Measurements from ENCODE around the gene NFIX.

The NFIX gene

DNA sequence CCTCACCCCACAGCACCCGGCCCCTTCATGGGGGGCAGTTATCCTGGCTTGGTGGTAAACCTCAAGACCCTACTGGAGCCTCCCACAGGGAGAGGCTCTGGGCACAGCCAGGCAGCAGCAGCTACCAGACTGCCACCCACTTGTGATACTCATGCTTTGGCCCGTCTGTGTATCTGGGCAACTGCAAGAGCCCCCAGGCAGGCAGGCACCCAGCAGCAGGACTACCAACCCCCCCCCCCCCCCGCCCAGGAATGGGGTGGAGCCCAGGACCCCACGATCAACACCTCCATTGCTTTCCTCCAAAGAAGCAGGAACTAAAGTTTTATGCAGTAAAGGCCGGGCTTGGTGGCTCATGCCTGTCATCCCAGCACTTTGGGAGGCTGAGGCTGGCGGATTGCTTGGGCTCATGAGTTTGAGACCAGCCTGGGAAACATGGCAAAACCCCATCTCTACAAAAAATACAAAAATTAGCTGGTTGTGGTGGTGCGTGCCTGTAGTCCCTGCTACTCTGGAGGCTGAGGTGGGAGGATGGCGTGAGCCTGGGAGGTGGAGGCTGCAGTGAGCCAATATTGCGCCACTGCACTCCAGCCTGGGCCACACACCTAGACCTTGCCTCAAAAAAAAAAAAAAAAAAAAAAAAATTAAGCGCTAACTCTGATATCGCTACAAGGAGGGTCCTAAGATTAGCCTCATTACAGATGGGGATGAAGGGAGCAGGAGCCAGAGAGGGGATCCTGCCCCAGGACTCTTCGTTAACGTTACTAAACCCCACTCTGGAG, 108.5 kb downstream of the NFIX start:
- DNase-seq (ENCODE audit: low read depth): no peak

DNA sequence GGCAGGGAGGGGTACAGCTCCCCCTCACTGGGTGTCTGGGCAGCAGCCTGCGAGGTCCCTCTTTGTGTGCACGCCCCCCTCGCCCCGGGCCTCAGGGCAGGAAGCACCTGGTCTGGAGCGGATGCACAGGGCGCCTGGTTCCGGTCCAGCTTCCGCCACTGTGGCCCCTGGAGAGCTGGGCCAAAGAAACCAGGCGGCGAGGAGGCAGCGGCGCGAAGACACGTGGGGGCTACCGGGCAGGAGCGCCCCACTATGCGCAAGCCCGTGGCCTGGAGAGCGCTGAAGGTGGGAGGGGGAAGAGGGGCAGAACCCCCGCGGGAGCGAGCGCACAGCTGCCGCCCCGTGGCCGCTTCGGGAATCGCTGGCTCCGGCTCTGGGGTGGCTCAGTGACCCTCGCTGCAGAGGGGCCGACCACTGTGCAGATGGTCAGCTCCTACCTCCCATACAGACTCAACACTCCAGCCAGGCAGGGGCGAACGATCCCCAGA, 109.1 kb downstream of the NFIX start:
- DNase-seq (ENCODE audit: low read depth): peak; percentile 55

DNA sequence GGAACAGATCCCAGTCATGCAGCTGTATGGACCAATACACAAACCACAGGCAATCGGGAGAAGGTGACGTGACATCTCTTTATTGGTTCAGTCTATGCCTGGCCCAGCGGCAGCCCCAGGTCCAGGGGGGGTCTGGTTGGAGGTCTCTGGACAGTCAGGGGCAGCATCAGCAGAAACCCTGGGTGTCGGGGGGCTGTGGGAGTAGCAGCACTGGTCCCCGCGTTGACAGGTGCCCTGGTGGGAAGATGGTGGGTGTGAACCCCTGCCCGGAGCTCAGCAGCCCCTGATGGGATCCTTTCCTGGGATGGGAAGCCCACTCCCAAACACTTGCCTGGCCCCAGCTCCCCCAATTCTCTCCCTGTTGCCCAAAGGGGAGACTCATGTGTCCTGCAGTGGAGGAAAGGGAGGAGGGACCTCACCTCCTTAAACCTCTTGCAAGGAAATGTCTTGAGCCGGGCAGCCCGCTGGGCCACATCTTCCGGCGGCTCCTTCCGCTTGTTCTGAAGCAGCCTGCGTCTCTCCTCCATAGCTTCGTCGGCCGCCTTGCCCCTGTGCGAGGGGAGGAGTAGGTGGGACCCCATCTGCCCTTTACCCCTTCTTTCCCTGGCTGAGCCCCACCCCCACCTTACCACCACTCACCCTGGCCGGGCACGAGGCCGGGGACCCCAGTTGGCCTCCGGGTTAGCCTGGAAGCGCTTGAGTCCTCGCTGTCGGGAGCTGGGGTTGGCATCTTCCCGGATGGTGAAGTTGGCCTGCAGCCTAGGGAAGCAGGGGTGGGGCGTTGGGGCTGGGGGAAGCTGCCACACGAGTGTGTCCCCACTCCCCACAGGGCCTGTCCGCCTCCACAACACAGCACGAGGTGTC, 109.8 kb downstream of the NFIX start:
- DNase-seq (ENCODE audit: low read depth): no peak

DNA sequence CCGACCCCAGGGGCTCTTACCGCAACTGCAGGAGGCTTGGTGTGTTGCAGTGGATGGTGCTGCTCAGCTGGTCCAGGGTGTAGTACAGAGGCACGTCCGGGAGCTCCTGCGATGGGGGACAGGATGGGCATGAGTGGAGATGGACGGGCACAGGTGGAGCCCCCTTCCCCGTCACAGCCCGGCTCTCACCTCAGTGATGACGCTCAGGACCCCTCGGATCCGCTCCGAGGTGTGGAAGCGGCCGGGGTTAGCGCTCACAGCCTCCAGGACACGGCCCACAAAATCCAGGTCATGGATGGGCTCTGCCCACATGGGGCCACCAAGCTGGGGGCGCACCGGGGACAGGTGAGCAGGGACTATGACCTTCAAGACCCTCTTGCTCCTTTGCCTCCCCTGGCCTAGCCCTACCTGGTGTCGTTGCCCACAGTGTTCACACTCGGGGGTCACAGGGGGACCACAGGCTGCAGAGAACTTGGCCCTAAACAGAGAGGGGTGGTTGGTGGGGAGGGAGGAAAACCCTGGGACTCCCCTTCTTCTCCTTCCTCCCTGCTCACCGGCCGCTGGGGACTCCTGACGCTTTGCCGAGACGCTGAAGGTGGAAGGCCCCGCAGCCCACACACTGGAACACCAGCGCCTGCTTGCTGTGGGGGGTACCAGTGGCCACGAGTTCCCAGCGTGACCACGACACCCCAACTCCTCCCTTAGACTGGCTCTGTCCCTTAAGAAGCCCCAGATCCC, 114.3 kb downstream of the NFIX start:
- no peak for DNase-seq (ENCODE audit: low read depth)

DNA sequence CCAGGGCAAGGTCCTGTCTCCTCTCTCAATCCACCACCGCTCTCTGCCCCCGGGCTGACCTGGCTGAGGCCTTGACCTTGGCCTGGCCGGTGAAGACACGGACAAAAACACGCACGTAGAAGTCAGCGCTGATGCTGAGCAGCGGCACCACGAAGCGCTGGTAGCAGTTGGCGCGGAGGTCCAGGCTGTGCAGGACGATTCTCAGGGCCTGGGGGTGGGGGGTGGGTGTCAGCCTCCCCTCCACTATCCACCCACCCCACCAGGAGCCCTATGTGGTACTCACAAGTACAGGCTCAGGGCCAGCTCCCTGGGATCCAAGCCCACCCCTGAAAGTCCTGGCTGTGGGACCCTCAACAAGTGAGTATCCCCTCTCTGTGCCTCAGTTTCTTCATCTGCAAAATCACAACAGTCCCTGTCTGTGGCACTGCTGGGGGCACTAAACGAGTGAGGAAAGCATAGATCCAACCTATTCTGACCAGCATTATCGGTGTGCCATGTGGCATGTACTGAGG, 114.9 kb downstream of the NFIX start:
- no peak for DNase-seq (ENCODE audit: low read depth)

DNA sequence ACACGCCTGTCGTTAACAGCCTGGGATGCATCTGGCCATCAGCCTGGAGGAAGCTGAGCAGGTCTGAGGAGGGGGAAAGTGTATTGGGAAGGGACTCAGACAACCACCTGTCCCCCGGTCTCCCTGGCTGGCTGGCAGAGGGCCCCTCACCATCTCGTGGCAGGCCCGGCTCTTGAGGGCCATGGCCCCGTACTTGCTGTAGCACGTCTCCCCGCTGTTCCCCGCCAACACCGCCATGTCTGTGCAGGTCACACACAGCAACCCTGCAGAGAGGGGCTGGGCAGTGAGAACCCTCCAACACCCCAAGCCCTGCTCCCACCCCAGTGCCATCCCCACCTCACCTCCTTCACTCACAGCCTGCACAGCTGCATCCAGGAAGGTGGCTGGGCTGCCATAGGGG, 117.3 kb downstream of the NFIX start:
- DNase-seq (ENCODE audit: low read depth): no peak

DNA sequence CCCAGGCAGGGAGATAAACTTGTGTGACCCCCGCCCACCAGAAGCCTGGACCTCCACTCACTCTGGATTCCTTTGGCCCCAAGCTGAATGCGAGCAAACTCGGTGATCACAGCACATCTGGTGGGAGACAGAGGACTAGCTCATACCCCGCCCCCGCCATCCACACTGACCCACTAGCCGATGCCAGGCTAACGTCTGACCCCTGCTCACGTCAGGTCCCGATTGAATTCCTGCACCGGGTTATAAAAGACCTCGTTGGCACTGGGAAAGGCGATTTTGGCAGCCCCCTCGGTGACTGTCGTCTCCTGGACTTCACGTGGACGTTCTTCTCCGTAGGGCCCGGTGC, 120.6 kb downstream of the NFIX start:
- DNase-seq (ENCODE audit: low read depth): no peak

DNA sequence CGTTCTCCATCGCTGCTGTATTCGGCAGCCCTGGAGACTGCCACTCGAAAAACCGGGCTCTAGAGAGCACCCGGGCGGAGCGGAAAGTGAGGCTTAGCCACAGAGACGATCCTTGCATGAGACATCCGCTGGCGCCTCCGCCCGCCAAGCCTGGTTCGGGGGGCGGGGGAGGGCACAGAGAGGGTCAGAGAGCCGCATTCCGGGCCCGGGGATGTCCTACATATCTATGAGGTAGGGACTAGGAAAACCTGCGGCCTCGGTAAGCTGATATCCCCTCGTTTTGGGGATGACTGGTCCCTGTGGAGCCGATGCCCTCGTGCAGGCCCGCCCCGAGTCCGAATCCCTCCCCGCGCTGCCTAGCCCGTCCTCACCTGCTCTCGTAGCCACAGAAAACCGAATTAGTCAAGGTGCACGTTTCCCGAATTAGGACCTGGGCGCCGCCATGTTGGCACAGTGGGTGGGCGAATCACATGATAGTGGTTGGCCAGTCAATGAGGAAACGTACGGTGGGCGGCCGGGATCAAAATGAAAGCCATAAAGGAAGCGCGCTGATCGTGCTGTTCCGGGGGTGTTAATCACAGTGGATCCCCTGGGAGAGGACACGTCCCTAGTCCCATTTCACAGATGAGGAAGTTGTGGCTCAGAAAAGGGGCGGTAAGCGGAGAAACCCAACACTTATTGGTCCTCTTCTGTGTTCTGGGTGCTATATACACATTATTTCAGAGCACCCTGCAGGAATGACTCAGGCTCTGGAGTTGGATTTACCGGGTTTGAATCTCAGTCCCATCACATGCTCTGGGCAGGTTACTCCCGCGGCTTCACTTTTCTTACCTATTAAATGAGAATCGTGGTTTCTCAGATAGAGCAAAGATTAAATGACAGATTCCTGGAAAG, 121.3 kb downstream of the NFIX start, which contains the start of gene TRMT1:
TSS of gene TRMT1 (minus strand) at position 459 of the 894 bp plus-strand sequence. CDS start at position 118, 341 bp downstream.
- peak; percentile 72 for DNase-seq (ENCODE audit: low read depth)

DNA sequence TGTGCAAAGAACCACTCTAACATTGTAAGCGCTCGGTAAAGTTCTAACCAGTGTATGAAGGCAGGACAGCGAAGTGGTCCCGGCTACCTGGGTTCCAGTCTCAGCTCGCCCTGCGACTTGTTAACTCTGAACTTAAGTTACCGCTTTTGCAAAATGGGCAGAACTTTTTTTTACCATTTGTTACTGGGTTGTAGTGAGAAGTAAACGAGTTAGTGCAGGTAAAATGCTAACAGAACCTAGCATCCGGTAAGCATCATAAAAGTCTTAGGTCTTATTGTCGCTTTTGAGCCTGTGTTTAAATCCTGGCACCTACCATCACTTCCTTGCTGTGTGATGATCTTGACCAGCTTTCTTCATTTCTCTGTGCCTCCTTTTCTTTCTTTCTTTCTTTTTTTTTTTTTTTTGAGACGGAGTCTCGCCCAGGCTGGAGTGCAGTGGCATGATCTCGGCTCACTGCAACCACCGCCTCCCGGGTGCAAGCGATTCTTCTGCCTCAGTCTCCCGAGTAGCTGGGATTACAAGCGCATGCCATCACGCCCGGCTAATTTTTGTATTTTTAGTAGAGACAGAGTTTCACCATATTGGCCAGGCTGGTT, 122.0 kb downstream of the NFIX start:
- no peak for DNase-seq (ENCODE audit: low read depth)

DNA sequence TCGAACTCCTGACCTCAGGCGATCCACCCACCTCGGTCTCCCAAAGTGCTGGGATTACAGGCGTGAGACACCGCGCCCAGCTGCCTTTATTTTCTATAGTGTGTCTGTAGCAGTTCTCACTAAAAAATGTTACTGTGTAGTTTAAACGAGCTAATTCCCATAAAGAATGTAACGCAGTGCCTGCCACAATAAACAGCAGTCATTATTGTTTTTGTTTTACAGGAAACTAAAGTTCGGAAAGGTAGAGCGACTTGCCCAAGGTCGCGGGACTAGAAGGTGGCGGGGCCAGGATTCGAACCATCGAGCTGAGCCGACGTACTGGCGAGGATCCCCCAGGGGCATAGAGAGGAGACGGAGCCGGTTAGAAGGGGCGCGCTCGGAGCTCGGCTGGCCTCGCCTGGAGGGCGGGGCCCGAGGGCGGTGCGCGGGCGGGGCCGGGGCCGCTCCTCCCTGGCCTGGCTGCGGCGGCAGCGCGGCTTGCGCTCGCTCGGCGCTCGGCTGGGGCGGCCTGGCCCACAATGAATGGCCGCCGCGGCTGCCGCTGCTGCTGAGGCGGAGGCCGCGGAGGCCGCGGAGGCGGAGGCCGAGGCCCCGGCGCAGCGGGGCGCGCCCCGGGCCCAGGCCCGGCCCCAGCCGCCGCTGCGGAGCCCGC, 122.6 kb downstream of the NFIX start, which contains the start of gene NACC1:
TSS of gene NACC1 (plus strand) at position 493 of the 652 bp plus-strand sequence. CDS start 16,944 bp downstream, outside the sequence.
- peak; percentile 85 for DNase-seq (ENCODE audit: low read depth)

DNA sequence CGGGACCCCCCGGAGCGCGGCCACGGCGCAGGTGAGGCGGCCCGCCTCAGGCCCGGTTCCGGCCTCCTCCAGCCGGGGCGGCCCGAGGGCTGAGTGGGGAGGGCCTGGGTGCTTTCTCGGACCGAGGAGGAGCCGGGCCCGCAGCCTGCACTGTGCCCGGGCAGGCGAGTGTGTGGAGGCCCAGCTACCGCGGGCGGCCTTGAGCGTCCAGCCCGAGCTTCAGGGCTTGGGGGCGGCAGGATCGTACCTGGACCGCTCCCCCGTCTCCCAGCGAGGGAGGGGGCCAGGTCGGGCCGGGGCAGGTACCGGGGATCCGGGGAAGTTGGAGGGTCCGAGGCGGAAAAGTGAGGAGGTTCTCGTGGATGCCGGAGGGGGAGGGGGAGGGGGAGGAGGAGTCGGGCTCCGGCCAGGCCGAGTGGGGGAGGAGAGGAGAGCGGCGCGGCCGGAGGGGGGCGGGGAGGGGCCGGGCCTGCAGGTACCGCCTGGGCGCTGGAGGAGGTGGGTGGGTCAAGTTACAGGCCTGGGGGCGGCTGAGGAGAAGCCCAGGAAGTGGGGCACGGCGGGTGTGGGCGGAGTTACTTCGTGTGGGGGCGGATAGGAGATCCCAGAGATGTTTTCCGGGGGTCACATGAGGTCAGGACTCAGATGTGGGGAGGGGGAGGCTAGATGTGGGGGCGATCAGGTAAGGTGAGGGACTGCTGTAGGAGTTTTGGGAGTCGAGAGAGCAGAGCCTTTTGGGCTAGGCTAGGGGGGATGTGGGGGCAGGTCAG, 123.3 kb downstream of the NFIX start:
- no peak for DNase-seq (ENCODE audit: low read depth)

DNA sequence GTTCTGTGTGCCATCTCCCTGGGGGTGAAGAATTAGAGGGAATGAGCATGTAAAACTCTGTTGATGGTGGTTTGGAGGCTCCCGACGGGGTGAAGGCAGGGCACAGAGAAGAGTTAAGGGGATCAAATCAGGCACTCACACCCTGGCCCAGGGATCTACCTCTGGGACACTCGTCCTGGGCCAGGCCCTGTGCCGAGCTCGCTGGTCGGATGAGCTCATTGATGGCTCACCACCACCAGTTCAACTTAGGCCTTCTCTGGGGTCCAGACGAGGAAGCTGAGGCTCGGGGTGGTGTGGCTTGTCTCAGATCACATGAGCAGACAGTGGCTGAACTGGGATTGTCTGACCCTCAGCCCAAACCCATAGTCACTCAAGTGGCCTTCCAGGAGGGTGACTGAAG, 124.4 kb downstream of the NFIX start:
- no peak for DNase-seq (ENCODE audit: low read depth)

DNA sequence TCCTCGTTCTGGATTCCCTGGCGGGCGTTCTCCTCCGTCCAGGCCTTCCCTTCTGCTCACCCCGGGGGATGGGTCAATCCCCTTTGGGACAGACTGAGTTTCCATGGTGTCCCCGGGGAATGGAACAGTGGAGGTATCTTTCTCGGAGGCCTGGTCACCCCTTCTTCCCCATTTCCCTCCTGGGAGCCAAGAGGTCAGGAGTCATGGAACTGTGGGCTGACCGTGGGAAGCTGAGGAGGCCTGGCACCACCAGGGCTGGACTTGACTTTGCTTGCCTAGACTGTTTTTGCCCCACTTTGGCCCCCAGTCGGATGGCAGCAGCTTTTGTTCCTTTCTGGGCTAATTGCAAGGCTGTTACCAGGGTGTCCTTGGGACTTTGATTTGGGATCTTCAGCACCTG, 124.8 kb downstream of the NFIX start:
- DNase-seq (ENCODE audit: low read depth): no peak

DNA sequence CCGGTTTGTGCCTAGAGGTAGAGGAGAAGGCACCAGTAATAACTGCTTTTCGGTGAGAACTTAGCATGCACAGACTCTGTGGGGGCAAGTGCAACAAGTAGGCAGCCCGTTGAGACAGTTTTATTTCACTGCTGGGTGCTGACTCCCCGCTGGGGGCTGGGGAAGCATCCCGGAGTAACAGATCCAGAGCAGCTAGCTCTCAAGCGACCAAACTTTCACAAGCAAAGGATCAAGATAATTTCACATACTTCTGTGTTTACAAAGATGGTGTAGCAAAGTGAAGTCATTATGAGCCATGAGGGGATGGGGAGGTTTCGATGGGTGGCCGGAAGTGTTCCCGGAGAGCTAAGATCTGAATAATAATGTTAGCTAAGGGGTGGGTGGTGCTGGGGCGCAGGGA, 125.5 kb downstream of the NFIX start:
- no peak for DNase-seq (ENCODE audit: low read depth)

DNA sequence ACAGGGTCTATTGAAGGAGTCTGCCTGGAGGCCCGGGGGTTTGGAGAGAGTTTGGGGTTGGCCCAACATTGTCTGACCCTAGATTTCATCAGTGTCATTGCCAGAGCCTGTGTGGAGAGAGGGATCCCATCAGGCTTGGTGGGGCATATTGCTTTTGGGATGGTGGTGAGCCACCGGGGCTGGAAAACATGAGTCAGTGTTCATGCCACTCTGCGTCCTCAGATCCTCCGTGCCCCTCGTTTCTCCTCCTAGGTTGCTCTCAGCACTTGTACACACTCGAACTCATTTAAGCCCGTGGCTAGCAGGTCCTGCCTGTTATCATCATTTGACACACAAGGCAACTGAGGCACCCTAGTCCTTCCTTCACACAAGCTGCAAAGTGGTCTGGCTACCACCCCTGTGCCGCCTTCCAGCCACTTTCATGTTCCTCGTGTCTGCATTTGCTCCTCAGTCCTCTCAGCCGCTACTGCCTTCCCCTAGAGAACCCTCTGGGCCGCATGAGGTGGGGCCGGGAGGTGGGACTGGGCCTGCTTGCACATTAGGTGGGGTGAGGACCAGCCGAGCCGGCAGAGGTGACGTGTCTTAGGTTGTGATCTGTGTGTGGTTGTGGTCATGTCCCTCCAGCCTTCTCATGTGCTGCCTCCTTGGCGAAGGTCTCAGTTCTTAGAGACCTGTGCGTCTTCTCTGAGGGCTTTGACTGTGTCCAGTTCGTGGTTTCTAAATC, 126.4 kb downstream of the NFIX start:
- no peak for DNase-seq (ENCODE audit: low read depth)

DNA sequence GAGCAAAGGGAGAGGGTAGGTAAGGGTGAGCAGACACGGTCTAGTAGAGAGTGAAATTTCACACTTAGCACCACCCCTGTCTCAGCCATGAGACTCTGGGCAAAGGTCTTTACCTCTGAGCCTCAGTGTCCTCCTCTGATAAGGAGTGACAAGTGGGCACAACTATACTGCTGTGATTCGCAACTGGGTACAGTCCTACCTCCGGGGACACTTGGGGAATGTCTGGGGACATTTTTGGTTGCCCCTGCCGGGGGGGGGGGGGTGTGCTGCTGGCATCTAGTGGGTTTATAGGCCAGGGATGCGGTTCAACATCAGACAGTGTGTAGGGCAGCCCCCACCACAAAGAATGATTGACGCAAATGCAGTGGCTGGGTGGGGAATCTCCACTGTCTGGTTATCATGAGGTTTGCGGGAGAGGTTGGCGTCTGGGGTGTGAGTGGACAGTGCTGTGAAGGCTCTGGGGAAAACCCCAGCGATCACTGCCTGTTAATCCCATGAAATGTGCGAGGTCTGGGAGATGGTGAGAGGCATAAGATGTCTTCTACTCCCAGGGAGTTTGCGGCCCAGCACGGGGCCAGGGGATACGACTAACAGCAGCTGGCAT, 127.1 kb downstream of the NFIX start:
- no peak for DNase-seq (ENCODE audit: low read depth)

DNA sequence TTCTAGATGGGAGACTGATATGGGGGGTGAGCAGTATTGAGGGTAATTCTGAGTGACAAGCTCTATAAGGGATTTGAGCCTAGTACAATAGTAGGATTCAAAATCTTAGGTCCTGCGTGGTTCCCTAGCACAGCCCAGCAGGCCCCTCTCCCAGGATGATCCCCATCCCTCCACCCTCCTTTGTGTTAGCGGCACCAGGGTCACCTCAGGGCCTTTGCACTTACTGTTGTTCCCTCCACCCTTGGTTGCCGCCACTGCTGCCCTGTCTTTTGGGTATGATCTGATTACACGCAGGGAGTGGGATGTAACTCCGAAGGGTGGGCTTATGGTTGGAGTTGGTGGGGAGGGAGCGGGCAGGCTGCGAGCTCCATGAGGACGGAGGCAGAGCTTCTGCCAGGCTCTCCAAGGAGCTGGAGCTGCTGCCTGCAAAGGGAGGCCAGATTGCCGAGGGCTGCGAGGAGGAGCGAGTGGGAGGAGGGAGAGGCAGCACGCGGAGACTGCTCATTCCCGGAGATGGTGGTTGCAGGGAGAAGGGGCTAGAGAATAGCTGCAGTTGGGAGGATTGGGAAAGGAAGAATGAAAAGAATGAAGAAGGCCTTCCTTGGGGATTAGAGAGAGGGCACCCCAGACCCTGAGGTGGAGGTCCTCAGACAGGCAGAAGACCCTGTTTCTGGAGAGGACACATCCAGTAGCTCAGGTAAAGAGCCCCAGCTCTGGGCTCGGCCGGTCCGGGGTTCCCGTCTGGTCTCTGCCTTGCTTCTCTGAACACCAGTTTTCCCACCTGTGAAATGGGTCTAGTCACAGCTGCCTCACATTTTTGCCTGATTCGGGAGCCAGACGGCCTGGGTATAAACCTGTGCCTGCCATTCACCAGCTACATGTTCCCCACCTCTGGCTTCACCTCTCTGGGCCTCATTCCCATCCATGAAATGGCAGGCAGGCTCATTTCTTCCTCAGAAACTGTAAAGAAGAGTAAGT, 128.0 kb downstream of the NFIX start:
- DNase-seq (ENCODE audit: low read depth): no peak
